VCaP (cell line): ENCODE results near the gene SLC38A3.
A peak's percentile ranks its signal among the peaks of the same experiment; 100 is the strongest.

Source experiments
- H3K27ac ChIP-seq: fragments of 450-650 bp; 2 replicates; pipeline ENCODE4 v1.5.1; 2017
- TF ChIP-seq, protein P1 (sequence below): fragments of 450-650 bp; conservative IDR thresholded peaks from 2 replicates; pipeline ENCODE4 v1.5.1; 2017; ENCODE audit warnings: mild to moderate bottlenecking, moderate library complexity

Gene SLC38A3

DNA sequence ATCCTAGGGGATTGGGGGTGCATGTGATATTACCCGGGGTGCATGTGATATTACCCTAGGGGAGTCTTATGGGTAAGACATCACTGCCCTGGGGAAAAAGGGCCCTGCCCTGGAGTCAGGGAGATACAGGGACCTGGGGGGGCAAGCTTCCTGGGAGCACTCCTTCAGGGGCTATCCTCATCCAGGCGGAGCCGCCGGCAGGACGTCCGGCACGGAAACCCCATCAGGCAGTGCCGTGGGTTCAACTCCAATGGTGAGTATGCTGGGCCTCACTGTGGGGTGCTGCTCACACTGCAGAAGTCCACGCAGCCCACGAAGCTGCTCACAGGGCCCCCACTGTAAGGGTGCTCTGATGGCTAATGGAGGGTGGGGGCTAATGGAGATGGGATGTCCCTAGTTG, 19.0 kb upstream of the SLC38A3 start:
- H3K27ac ChIP-seq: no peak overlapping the region; the same call in 1 of the 2 replicates
- TF ChIP-seq, protein P1, sequence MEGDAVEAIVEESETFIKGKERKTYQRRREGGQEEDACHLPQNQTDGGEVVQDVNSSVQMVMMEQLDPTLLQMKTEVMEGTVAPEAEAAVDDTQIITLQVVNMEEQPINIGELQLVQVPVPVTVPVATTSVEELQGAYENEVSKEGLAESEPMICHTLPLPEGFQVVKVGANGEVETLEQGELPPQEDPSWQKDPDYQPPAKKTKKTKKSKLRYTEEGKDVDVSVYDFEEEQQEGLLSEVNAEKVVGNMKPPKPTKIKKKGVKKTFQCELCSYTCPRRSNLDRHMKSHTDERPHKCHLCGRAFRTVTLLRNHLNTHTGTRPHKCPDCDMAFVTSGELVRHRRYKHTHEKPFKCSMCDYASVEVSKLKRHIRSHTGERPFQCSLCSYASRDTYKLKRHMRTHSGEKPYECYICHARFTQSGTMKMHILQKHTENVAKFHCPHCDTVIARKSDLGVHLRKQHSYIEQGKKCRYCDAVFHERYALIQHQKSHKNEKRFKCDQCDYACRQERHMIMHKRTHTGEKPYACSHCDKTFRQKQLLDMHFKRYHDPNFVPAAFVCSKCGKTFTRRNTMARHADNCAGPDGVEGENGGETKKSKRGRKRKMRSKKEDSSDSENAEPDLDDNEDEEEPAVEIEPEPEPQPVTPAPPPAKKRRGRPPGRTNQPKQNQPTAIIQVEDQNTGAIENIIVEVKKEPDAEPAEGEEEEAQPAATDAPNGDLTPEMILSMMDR: no peak

DNA sequence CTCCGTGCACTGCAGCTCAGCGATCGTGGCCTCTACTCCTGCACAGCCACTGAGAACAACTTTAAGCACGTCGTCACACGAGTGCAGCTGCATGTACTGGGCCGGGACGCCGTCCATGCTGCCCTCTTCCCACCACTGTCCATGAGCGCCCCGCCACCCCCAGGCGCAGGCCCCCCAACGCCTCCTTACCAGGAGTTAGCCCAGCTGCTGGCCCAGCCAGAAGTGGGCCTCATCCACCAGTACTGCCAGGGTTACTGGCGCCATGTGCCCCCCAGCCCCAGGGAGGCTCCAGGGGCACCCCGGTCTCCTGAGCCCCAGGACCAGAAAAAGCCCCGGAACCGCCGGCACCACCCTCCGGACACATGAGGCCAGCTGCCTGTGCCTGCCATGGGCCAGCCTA, 17.3 kb upstream of the SLC38A3 start:
- H3K27ac ChIP-seq: no peak overlapping the region
- TF ChIP-seq, protein P1: no peak

DNA sequence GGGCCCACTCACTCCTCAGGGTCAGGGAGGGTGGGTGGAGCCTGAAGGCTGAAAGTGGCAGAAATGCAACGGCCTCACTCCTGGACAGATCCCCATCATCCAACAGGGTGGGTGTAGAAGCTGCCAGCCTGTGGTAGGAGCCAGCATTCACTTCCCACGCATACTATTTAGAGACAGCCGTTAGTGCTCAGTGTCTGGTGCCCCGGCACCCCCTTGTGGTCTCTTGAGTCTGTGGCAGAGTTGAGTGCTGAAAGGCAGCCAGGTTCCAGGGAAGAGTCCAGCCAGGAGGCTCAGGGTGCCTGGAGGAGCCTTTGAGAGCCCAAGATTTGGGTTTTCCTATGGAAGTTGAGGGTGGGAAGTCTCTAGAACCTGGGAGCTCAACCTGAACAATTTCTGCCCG, 15.8 kb upstream of the SLC38A3 start:
- H3K27ac ChIP-seq: no peak overlapping the region
- TF ChIP-seq, protein P1: peak; percentile 95

DNA sequence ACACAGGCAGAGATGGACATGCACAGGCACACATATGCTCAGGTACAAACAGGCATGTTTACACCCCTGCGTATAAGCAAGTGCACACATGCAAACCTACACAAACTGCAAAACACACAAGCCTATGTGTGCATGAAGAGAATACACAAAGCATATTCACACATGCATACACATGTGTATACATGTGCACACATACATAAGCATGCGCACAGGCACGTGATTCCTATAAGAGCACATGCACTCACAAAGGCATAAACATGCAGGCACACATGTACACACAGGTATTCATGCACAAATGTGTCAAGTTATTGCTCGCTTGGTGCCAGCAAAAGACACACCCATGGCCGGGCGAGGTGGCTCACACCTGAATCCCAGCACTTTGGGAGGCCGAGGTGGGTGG, 15.1 kb upstream of the SLC38A3 start:
- TF ChIP-seq, protein P1: no peak

DNA sequence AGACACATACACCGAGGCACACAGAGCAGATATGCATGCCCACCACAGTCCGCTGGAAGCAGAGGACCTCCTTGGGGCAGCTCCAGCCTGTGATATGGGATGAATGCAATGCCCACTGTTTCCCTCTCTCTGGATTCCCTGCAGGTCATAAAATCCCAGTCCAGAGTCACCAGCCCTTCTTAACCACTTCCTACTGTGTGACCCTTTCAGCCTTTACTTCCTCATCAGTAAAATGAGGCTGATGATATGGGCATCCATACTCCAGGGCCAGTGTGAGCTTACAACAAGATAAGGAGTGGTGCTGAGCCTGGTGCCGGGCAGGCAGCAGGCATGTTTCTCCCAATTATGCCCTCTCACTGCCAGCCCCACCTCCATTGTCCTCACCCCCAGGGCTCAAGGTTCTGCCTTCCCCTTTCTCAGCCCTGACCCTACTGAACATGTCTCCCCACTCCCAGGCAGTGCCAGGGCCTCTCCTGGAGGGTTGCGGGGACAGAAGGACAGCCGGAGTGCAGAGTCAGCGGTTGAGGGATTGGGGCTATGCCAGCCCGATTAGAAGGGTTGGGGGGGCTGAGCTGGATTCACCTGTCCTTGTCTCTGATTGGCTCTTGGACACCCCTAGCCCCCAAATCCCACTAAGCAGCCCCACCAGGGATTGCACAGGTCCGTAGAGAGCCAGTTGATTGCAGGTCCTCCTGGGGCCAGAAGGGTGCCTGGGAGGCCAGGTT, 14.0 kb upstream of the SLC38A3 start, which contains the start of gene GNAT1:
Gene GNAT1, plus strand, starts transcription at position 675 of the 725 bp plus-strand sequence. CDS start 116 bp downstream, outside the sequence.
- TF ChIP-seq, protein P1: no peak
- no peak within 1 kb of the TSS for H3K27ac ChIP-seq

More for the DNA sequence above, 15.1 kb upstream of the SLC38A3 start:
- no peak overlapping the region for H3K27ac ChIP-seq

DNA sequence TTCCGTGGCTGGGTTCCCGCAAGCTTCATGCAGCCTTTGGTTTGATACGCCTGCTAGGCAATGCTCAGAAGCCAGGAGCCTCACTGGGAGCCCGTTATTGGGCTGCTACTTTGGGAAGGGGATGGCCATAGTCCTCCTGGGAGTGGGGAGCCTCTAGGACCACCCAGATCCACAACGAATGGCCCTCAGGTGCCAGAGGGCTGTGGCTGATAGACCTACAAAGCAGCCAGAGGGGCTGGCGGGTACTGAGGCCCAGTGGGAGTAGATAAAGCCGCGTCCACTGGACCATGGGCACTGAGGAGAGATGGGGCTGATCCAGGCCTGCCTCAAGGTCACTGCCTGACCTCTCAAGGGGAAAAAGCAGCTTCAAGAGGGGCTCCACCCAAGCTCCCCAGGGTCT, 12.9 kb upstream of the SLC38A3 start:
- TF ChIP-seq, protein P1: no peak
- no peak overlapping the region for H3K27ac ChIP-seq

DNA sequence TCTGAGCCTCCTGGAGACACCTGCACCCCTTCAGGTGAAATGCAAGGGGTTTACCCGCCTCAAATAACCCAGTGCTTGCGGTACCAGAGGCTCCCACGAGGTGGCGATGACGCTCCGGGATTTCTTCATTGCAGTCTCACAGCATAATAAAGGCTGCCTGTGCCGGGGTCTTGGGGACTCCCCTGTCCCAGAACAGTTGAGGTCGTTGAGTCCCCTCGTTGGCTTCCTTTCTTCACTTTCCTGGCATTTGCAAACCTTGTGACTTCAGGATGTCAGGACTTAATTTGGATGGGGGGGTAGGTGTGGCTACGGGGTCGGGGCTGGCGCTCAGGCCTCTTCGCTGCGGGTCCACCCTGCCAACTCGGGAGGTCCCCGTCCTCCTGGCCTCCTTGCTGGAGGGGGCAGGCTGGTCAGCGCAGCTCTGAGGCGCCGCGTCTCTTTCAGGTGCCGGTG, 12.4 kb upstream of the SLC38A3 start:
- TF ChIP-seq, protein P1: peak; percentile 96
- H3K27ac ChIP-seq: no peak overlapping the region
